Stimulated activated memory B cell treated with anti-CD40 and anti-IgM and Interleukin-4, amounts not matched to agents 10 μg/mL and 1 μg/mL and 100 μg/mL, for 72 hours (primary cell): Measurements from ENCODE around the gene GPR141.

Experiments
- ATAC-seq: fragments of 150-1000 bp; cut with Tn5 transposase; 2 replicates; pipeline ENCODE4 v1.10.0; 2021
- H3K27ac Mint-ChIP-seq: one replicate; pipeline ENCODE4 v1.8.0; 2022; ENCODE audit warnings: mild to moderate bottlenecking, mixed read lengths
- H3K27me3 Mint-ChIP-seq: one replicate; pipeline ENCODE4 v1.8.0; 2022; ENCODE audit warnings: mixed read lengths
- H3K36me3 Mint-ChIP-seq: one replicate; pipeline ENCODE4 v1.8.0; 2022; ENCODE audit warnings: mixed read lengths
- H3K4me1 Mint-ChIP-seq: one replicate; pipeline ENCODE4 v1.8.0; 2022; ENCODE audit warnings: mixed read lengths
- H3K4me3 Mint-ChIP-seq: one replicate; pipeline ENCODE4 v1.8.0; 2022; ENCODE audit warnings: mild to moderate bottlenecking, moderate library complexity, mixed read lengths
- H3K9me3 Mint-ChIP-seq: one replicate; pipeline ENCODE4 v1.8.0; 2022; ENCODE audit warnings: mixed read lengths

Gene GPR141, protein sequence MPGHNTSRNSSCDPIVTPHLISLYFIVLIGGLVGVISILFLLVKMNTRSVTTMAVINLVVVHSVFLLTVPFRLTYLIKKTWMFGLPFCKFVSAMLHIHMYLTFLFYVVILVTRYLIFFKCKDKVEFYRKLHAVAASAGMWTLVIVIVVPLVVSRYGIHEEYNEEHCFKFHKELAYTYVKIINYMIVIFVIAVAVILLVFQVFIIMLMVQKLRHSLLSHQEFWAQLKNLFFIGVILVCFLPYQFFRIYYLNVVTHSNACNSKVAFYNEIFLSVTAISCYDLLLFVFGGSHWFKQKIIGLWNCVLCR

DNA sequence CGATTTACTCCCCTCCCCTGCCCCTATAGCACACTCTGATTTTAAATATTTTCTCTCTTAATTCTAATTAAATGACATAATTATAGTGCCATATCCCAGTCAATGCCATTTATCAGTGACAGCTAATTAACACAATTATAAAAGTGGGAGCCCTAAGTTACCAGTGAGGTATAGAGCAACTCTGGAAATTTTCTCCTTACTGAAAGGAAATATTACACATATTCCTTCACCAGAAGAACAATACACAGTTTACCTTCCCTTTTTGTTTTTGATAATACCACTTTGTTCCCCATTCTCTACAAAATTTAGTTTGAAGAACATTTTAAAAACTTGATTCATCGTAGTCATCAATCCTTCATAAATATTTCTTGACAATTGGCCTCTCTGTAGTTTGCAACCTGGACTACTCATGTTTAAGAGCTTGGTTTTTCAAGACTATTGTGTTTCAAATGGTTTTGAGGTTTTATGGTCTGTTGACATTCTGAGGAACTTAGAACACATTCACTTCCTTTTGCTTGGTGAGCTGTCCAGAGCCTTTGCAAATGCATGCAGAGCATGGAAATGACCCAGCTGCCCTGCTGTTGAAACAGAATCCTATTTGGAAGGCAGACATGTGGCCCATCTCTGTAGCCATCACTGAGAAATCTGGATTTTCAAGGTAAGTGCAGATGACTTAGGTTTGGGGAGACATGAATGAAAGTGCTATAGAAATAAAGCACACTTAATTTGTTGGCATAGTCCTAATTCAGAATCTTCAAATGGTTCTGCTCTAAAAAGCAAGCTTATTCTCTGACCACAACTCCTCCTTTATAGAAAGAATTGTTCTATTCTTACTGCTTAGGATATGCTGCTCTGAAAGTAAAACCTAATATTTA lies at the start of gene GPR141:
Gene GPR141 (plus strand): TSS at position 521 of the 875 bp plus-strand sequence. CDS start 56,628 bp downstream, outside the sequence.
- Mint-ChIP-seq H3K27ac (peak within 1 kb of the TSS; percentile 15), H3K4me1 (peaks cover 21% of the 10 kb centered on the region), H3K27me3 (peaks cover 58% of the 10 kb centered on the region), H3K36me3 (no peaks in the 10 kb centered on the region), H3K4me3 (no peak within 1 kb of the TSS), H3K9me3 (no peaks in the 10 kb centered on the region)
- peak; percentile 95 for ATAC-seq

DNA sequence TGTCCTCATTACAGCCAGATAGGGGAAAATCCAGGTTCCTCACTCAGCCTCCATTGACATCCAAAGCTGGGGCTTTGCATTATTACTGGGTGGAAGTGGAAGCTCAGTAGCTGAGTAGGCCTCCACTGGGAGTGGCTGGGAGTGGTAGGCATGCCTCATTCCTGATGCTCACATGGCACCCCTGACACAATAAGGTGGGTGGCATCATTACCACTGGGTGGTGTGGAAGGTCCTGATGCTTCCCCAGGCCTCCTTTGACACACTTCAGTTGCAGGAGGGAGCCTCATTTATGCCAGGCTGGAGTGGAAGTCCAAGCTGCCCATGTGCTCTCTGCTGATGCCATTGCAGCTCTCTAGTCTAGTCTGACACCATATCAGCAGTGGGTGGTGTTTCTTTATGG lies 48.2 kb upstream of the GPR141 start:
- Mint-ChIP-seq H3K27ac (no peak overlapping the region), H3K27me3 (peaks cover 87% of the 10 kb centered on the region), H3K9me3 (peaks cover 21% of the 10 kb centered on the region), H3K36me3 (peaks cover 9% of the 10 kb centered on the region), H3K4me3 (no peak overlapping the region), H3K4me1 (no peaks in the 10 kb centered on the region)
- no peak for ATAC-seq

DNA sequence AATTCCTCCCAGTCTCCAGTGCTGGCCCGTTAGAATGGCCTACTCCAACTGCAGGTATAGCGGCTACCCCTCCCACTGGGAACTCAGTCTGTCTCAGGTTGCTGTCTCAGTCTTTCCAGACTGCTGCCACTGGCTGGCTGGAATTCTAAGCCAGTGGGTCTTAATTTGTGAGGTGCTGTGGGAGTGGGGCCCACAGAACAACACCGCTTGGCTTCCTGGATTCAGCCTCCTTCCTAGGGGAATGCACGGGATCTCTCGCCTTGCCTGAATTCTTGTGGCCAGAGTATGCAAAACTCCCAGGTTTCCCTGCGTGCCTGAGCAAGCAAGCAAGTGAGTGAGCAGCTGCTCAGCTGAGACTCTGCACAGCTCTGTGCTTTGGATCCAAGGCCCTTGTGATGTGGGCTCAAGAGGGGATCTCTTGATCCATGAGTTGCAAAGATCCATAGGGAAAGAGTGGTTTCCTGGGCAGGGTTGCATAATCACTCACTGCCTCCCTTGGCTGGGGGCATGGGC lies 41.5 kb upstream of the GPR141 start:
- Mint-ChIP-seq H3K27ac (no peak overlapping the region), H3K9me3 (peaks cover 8% of the 10 kb centered on the region), H3K27me3 (peaks cover 69% of the 10 kb centered on the region), H3K36me3 (peaks cover 5% of the 10 kb centered on the region), H3K4me3 (no peak overlapping the region), H3K4me1 (peaks cover 5% of the 10 kb centered on the region)
- no peak for ATAC-seq

DNA sequence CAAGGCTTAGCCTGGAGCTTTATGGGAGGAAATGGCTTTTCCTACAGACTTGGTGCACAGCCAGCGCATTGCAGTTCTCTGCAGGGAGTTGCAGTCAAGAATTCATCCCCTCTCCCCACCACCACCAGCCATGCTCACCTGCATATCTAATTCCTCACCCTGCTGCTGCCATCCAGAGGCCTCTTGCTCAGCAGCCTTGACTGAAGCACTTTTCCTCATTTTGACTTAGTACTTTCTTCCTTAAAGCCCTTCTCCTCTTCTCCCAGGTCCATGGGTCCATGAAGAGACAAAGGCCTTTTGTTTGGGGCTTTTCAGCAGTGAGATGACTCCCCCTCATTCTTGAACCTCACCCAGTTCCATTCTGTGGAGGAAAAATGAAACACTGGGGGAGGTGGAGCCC lies 39.7 kb upstream of the GPR141 start:
- H3K4me1 Mint-ChIP-seq: peaks cover 5% of the 10 kb centered on the region
- no peak for ATAC-seq

DNA sequence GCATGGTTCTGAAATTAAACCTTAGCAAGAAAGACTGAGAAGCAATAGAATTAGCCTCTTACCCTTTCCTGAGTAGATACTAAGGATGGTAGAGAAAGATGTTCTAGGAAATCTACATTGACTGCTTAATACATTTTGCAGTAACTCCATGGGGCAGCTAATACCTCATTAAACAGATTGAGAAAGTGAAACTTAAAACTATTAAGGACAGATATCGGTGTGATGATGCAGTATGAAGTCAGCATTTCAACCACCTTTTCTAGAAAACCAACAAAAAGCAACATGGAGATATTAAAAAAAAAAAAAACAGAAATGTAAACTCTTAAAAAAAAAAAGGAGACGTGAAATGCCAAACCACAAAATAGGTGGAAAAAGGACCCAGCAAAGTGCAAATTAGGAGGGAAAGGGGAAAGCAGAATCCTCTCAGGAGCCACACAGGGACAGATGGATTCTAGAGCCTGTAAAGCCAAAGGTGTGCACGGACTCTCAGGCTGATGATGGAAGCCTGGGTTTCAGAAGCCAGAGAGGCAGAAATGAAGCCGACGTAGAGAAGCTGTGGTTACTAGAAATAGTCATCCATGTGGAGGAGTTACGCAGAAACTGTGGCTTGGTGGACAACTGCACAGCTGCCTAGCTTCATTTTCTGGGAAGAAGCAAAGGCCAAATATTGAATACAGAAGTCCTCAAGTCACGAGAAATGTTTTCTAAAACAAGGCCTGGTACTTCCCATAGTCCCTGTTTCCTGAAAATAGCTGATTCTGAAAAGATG lies 38.1 kb upstream of the GPR141 start:
- H3K27me3 Mint-ChIP-seq: peaks cover 38% of the 10 kb centered on the region
- no peak for ATAC-seq
- H3K36me3 Mint-ChIP-seq: no peaks in the 10 kb centered on the region
- peaks cover 5% of the 10 kb centered on the region for H3K4me1 Mint-ChIP-seq
- H3K4me3 Mint-ChIP-seq: no peak overlapping the region
- H3K9me3 Mint-ChIP-seq: no peaks in the 10 kb centered on the region
- H3K27ac Mint-ChIP-seq: no peak overlapping the region

More for the DNA sequence above, 39.7 kb upstream of the GPR141 start:
- Mint-ChIP-seq H3K27ac (no peak overlapping the region), H3K4me3 (no peak overlapping the region), H3K9me3 (no peaks in the 10 kb centered on the region), H3K36me3 (no peaks in the 10 kb centered on the region), H3K27me3 (peaks cover 54% of the 10 kb centered on the region)

DNA sequence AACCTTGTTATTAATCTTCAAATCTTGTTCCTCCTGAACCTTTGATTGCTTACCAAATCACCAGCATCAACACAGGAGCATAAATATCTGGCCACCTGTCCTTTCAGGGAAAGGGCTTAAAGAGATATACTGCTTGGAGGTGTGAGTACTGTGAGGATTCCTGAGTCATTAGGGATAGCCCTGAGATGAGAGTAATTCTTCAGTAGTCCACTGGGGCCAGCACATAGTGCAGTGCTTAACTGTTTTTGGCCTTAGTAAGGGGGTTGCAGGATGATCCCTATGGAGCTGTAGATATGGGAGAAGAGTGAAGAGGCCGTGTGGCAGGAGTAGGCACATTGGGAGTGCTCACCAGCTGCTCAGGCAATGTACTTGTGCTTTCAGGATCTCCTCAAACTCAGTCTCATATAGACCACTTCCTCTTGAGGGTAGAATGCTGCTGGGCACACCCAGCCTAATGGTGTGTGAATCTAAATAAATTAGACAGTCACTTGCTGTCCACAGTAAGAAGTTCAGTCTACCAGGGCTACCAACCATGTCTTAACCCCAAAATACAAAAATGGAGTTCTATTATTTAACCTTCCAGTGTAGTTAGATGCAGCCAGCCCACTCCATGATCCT lies 26.5 kb upstream of the GPR141 start:
- Mint-ChIP-seq H3K9me3 (no peaks in the 10 kb centered on the region), H3K4me3 (no peak overlapping the region), H3K27ac (no peak overlapping the region), H3K4me1 (peaks cover 13% of the 10 kb centered on the region), H3K27me3 (peaks cover 6% of the 10 kb centered on the region), H3K36me3 (no peaks in the 10 kb centered on the region)
- ATAC-seq: peak; percentile 73

DNA sequence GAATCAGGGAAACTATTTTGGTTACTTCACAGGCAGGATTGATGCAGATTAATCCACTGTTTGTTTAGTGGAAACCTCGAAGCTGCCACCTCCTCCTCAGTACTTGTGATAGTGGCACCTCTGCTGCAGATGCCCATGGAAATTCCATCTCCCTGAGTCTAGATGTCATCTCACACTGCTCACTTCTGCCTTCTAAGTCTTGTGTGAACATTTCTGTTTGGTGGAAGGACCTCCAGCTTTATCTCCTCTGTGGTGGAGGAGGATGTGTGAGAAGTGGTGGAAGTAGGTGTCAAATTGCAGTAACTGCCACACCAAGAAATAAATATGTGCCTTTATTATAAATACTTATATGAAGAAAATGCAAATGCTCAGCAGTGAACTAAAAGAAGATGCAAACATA lies 25.8 kb upstream of the GPR141 start:
- Mint-ChIP-seq H3K27ac (no peak overlapping the region), H3K4me3 (no peak overlapping the region), H3K27me3 (peaks cover 12% of the 10 kb centered on the region), H3K9me3 (no peaks in the 10 kb centered on the region), H3K4me1 (peaks cover 13% of the 10 kb centered on the region), H3K36me3 (no peaks in the 10 kb centered on the region)
- ATAC-seq: no peak

DNA sequence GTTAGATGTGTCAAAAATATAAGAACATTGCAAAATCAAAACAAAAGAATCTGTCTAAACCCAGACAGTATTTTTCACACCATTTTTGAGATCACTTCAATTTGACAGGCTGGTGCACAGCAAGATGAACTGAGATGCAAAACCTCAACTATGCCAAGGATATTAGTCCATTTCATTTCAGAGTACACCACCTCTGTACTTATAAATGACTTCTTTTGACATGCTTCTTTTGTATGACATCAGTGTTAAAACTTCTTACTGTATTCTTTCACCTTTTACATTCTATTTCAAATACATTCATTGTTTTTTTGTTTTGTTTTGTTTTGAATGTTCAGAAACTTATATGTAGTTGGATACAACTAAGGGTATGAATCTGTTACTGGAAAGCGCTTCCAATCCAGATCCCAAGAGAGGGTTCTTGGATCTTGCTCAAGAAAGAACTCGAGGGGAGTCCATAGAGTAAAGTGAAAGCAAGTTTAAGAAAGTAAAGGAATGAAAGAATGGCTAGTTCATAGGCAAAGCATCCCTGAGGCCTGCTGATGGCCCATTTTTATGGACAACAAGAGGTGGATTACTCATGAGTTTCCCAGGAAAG lies 23.5 kb upstream of the GPR141 start:
- Mint-ChIP-seq H3K36me3 (no peaks in the 10 kb centered on the region), H3K27ac (no peak overlapping the region), H3K4me3 (no peak overlapping the region), H3K27me3 (peaks cover 34% of the 10 kb centered on the region), H3K4me1 (peaks cover 19% of the 10 kb centered on the region), H3K9me3 (no peaks in the 10 kb centered on the region)
- ATAC-seq: no peak

DNA sequence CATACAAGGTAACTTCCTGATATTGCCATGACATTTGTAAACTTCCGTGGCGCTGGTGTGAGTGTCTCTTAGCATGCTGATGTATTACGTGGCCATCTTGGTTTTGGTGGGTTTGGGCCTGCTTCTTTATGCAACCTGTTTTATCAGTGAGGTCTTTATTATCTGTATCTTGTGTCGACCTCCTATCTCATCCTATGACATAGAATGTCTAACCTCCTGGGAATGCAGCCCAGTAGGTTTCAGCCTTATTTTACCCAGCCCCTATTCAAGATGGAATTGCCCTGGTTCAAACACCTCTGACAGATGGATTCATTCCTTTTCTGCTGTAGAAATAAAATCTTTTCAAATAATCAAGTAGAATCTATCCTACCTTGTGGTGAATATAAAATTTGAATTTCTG lies 23.0 kb upstream of the GPR141 start:
- no peak for ATAC-seq
- no peaks in the 10 kb centered on the region for H3K9me3 Mint-ChIP-seq
- no peaks in the 10 kb centered on the region for H3K36me3 Mint-ChIP-seq
- H3K27me3 Mint-ChIP-seq: peaks cover 40% of the 10 kb centered on the region
- H3K4me1 Mint-ChIP-seq: peaks cover 19% of the 10 kb centered on the region
- no peak overlapping the region for H3K4me3 Mint-ChIP-seq
- no peak overlapping the region for H3K27ac Mint-ChIP-seq

DNA sequence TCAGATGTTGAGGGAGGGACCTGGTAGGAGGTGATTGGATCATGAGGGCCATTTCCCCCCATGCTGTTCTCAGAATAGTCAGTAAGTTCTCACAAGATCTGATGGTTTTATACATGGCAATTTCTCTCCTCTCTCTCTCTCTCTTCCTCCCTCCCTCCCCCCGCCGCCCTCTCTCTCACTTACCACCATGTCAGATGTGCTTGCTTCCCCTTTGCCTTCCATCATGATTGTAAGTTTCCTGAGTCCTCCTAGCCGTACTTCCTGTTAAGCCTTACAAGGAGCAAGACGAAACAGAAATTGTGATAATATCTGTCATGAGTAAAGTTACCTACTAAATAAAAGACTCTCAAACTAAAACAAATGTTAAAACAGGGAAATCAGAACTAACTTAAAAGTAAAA lies 19.9 kb upstream of the GPR141 start:
- Mint-ChIP-seq H3K27ac (no peak overlapping the region), H3K4me1 (peaks cover 6% of the 10 kb centered on the region), H3K9me3 (no peaks in the 10 kb centered on the region), H3K27me3 (peaks cover 42% of the 10 kb centered on the region), H3K36me3 (no peaks in the 10 kb centered on the region), H3K4me3 (no peak overlapping the region)
- no peak for ATAC-seq

DNA sequence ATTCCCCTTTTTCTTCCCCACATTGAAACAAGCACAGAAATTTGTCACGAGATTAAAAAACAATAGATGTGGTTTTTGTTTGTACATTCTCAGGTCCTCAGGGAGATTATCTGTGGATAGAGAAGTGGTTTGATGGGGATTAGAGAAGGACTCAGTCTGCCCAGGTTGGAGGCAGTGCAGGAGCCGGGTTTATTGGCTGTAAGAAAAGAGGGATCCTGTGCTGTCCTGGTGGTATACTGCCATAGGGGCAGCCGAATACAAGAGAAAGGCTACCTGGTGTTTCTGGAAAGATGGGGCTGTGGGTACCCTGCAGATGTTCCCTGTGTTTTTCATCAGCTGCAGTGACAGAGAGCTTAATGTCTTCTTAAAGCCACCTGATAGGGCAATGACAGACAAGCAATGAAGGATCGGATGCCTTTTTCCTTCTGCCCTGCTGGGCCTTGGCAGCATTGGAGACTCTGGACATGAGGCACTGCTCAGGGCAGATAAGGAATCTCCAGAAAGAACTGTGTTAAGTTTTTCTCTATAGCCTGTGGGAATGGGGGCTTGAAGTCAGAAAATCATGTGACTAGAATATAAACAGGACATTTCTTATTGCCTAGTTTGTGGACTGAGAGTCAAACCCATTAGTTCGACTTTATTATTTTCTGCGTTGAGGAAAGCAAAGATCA lies 18.1 kb upstream of the GPR141 start:
- H3K36me3 Mint-ChIP-seq: no peaks in the 10 kb centered on the region
- H3K4me1 Mint-ChIP-seq: peaks cover 6% of the 10 kb centered on the region
- H3K9me3 Mint-ChIP-seq: no peaks in the 10 kb centered on the region
- peaks cover 54% of the 10 kb centered on the region for H3K27me3 Mint-ChIP-seq
- no peak for ATAC-seq
- no peak overlapping the region for H3K4me3 Mint-ChIP-seq
- no peak overlapping the region for H3K27ac Mint-ChIP-seq

DNA sequence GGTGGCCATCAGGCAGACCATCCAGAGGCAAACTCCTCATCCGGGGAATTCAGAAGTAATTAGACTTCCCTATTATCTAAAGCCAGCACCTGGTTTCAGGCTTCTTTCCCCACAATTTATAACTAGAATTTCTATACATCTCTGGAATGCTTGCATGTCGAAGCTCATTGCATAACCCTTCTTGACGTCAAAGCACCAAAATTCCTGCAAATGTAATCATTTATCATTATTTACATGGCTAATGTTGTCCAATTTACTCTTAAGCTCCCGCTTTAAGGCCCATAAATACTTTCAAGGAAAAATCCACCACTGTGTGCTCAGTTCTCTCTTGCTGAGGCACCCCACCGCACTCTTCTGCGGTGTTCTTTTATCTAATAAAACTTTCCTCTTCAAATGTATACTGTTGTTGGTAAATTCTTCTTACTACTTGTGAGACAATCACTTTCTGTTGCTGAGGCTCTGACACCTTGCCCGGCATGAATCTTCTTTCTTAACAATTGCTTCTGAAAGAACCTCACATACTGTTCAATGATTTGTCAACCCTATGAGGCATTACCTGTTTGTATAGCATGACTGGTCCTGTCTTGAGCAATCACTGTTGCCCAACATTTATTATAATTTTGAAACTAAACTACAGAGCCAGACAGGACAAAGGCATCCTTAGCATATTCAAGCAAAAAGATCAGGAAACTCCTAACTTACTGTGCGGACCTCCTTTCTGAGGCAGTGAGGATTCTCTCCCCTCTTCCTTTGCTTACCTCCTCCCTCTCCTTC lies 17.4 kb upstream of the GPR141 start:
- H3K9me3 Mint-ChIP-seq: no peaks in the 10 kb centered on the region
- ATAC-seq: no peak
- no peak overlapping the region for H3K4me3 Mint-ChIP-seq
- no peak overlapping the region for H3K27ac Mint-ChIP-seq
- peaks cover 6% of the 10 kb centered on the region for H3K4me1 Mint-ChIP-seq
- H3K36me3 Mint-ChIP-seq: no peaks in the 10 kb centered on the region
- H3K27me3 Mint-ChIP-seq: peaks cover 58% of the 10 kb centered on the region

DNA sequence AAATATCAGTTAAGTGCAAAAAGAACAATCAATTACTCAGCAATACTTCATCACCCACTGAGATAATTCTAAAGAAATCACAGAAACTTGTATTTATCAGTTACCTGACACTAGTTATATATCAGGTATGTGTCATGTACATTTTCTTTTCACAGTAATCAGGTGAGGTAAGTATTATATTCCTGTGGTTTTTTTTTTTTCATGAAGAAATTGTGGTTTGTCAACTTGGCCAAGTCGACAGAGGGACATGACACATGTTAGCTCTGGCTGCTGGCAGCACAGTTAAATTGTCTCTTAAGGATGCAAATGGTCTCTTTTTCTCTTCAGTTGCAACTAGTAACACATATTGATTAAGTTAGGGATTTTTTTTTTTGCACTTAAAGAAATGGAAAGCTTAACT lies 13.7 kb upstream of the GPR141 start:
- no peaks in the 10 kb centered on the region for H3K4me1 Mint-ChIP-seq
- H3K4me3 Mint-ChIP-seq: no peak overlapping the region
- no peak for ATAC-seq
- H3K27me3 Mint-ChIP-seq: peaks cover 55% of the 10 kb centered on the region
- H3K27ac Mint-ChIP-seq: no peak overlapping the region
- no peaks in the 10 kb centered on the region for H3K36me3 Mint-ChIP-seq
- no peaks in the 10 kb centered on the region for H3K9me3 Mint-ChIP-seq
